GM21786 (cell line): Measurements from ENCODE around the gene WIPF2.
A peak's percentile ranks its signal among the peaks of the same experiment; 100 is the strongest.
"Not testable (repeated sequence)": the region's sequence is repeated elsewhere in the genome, so short reads cannot be mapped to it uniquely, and the experiment has no call there.

ENCODE experiments used
- ATAC-seq: cut with Tn5 transposase; IDR thresholded peaks from one replicate; pipeline ENCODE4 v1.9.1; 2021; ENCODE audit not compliant: unreplicated experiment

WIPF2 gene

GRCh38 chr17:40191237-40192208 lies 27.6 kb upstream of the WIPF2 start:
- ATAC-seq, result peak; percentile 66

- ATAC-seq, result no peak
Measured at GRCh38 chr17:40192961-40193360, 26.1 kb upstream of the WIPF2 start.

- ATAC-seq, result no peak
Measured at GRCh38 chr17:40194821-40195220, 24.3 kb upstream of the WIPF2 start.

GRCh38 chr17:40197550-40197949 lies 21.6 kb upstream of the WIPF2 start:
- ATAC-seq, result no peak

- not testable (repeated sequence) for ATAC-seq
Measured at GRCh38 chr17:40197965-40198456, 21.1 kb upstream of the WIPF2 start.

DNA sequence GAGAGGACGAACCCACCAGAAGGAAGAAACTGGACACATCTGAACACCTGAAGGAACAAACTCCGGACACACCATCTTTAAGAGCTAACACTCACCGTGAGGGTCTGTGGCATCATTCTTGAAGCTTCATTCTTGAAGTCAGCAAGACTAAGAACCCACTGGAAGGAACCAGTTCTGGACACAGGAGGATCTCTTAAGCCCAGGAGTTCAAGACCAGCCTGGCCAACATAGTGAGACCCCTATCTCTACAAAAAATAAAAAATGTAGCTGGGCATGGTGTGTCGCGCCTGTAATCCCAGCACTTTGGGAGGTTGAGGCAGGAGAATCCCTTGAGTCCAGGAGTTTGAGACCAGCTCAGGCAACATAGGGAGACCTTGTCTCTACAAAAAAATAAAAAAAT lies 20.5 kb upstream of the WIPF2 start:
- ATAC-seq, result no peak

DNA sequence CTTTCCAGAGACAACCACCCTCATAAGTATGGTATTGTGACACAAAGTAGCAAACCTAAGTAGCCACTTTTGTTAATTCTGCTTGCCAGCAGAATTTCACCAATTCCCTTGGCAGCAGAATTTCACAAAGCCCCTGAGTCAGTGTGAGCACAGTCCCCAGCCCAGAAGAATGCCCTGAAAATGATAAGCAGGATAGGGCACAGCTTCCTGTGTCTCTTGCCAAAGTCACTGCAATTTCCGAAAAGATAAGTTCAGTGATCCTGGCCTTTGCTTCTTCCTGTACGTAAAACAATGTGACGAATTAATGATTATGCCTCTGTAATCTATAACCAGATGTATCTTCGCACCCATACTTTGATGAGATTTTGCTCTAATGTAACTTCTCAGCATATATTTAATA lies 16.0 kb upstream of the WIPF2 start:
- no peak for ATAC-seq

- not testable (repeated sequence) for ATAC-seq
Measured at GRCh38 chr17:40206193-40206592, 12.9 kb upstream of the WIPF2 start.

DNA sequence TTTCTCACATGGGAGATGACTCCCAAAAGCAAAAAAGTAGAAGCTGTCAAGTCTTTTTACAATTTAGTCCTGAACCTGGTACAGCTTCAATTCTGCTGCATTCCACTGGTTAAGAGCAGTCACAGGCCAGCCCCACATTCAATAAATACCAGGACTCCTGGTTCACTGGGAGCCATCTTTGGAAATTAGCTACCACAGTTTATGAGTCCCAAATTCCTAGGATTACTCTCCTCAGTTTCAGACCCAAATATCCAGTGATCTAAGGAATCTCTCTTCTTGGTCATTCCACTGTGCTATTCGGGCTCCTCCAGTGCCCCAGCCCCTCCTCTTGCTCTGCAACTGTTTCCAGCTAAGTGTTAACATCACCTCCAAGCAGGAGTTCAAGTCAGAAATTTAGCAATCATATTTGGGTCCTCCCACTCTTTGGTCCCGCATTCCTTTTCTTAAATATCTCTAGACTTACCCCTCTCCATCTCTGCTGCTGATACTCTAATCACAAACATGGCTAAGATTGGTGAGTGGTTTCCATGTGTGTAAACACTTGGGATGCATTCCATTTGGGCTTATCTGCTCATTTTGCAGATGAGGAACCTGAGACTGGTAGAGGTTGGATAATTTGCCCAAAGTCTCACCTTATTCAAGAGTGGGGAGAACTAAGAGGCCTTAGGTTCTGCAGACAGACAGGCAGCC lies 9.6 kb upstream of the WIPF2 start:
- ATAC-seq, result no peak

DNA sequence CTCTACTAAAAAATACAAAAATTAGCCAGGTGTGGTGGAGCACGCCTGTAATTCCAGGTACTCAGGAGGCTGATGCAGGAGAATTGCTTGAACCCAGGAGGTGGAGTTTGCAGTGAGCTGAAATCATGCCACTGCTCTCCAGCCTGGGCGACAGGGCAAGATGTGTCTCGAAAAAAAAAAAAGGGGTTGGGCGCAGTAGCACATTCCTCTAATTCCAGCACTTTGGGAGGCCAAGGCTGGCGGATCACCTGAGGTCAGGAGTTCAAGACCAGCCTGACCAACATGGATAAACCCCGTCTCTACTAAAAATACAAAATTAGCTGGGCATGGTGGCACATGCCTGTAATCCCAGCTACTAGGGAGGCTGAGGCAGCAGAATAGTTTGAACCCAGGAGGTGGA lies 5.2 kb upstream of the WIPF2 start:
- ATAC-seq, result not testable (repeated sequence)

DNA sequence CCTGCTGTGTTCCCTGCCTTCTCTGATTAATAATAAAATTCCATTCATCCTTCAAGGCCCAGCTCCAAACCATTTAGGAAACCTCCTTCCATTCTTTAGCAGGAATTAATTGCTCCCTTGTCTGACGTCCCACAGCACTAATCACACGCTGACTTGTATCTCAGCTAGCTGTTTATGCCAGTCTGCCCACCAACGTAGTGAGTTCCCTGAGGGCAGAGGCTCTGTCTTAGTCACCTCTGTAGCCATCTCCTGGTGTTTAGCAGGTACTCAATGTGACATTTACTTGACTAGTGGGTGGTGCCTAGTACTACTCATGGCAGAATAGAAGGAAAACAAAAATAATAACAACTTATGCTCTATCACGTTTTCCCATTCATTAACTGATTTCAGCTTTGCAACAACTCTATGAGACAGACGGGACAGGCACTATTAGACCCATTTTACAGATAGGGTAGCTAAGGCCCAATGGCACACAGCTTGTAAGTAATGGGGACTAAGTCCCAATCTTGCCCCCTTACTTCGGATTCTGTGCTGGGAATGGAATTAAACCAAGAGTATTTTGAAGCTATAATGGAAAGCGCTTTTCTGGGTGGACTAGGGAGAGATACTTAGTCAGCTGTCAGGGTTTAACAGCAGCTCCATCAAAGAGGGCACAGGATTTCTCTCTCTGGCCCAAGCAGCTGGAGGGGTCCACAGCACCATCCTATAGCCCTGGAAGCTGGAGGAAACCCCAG lies 931 bp upstream of the WIPF2 start:
- ATAC-seq, result no peak

- no peak for ATAC-seq
Measured at GRCh38 chr17:40219594-40220338, 662 bp downstream of the WIPF2 start.

GRCh38 chr17:40224718-40225550 lies 5.8 kb downstream of the WIPF2 start:
- ATAC-seq, result no peak

DNA sequence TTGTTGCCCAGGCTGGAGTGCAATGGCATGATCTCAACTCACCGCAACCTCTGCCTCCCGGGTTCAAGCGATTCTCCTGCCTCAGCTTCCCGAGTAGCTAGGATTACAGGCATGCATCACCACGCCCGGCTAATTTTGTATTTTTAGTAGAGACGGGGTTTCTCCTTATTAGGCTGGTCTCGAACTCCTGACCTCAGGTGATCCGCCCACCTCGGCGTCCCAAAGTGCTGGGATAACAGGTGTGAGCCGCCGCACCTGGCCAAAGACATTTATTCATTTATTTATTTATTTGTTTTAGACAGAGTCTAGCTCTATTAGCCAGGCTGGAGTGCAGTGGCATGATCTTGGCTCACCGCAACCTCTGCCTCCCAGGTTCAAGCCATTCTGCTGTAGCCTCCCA lies 10.0 kb downstream of the WIPF2 start:
- ATAC-seq, result not testable (repeated sequence)

DNA sequence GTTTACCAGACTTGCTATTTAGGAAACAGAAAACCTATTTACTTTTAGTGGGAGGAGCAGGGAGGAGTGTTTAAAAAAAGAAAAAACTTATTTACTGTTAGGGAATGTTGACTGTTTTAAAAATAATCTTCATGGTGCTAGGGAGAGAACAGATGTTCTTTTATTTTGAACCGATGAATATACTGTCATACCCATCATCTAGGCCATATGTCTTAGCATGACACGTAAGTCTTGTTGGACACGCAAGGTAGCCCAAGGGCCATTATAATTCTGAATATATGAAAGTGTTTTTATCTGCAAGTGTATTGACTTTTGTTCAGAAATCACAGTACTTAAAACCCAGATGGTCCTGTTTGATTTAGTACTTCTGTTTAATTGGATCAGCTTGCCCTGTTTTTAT lies 11.6 kb downstream of the WIPF2 start:
- ATAC-seq, result no peak

DNA sequence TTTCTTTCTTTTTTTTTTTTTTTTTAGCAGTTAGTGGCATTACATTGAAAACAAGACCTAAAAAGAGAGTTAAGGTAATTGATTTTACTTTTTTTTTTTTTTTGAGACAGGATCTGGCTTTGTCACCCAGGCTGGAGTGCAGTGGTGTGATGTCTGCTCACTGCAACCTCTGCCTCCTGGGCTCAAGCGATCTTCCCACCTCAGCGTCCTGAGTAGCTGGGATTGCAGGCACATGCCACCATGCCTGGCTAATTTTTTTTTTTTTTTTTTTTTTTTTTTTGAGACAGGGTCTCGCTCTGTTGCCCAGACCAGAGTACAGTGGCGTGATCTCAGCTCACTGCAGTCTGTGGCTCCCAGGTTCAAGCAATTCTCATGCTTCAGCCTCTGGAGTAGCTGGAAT lies 12.8 kb downstream of the WIPF2 start:
- not testable (repeated sequence) for ATAC-seq

GRCh38 chr17:40241252-40241834 lies 22.2 kb downstream of the WIPF2 start:
- ATAC-seq, result no peak

- no peak for ATAC-seq
Measured at GRCh38 chr17:40242774-40243173, 23.7 kb downstream of the WIPF2 start.

- ATAC-seq, result no peak
Measured at GRCh38 chr17:40243761-40244160, 24.7 kb downstream of the WIPF2 start.
